HG03139 (cell line): ENCODE results near the gene GRK4.
A peak's percentile ranks its signal among the peaks of the same experiment; 100 is the strongest.
"Not testable (repeated sequence)": the region's sequence is repeated elsewhere in the genome, so short reads cannot be mapped to it uniquely, and the experiment has no call there.

Experiments
- ATAC-seq: cut with Tn5 transposase; IDR thresholded peaks from one replicate; pipeline ENCODE4 v1.9.1; 2021; ENCODE audit not compliant: unreplicated experiment

GRK4 gene

GRCh38 chr4:2963175-2963965 lies at the start of gene GRK4, which contains the start of gene NOP14:
Gene GRK4, plus strand, starts transcription at chr4:2963571. Its CDS starts 500 bp downstream, at chr4:2964071.
Gene NOP14, minus strand, starts transcription at chr4:2963406. Its CDS starts 87 bp downstream, at chr4:2963319.
- peak; percentile 90 for ATAC-seq

- no peak for ATAC-seq
Observed at GRCh38 chr4:2914256-2915126, 48.9 kb upstream of the GRK4 start.

- no peak for ATAC-seq
Observed at GRCh38 chr4:2915789-2916188, 47.6 kb upstream of the GRK4 start.

- not testable (repeated sequence) for ATAC-seq
Observed at GRCh38 chr4:2916696-2917095, 46.7 kb upstream of the GRK4 start.

GRCh38 chr4:2918300-2918699 lies 45.1 kb upstream of the GRK4 start:
- not testable (repeated sequence) for ATAC-seq

GRCh38 chr4:2918714-2919113 lies 44.7 kb upstream of the GRK4 start:
- ATAC-seq: not testable (repeated sequence)

- ATAC-seq: not testable (repeated sequence)
Observed at GRCh38 chr4:2922453-2923101, 40.8 kb upstream of the GRK4 start.

GRCh38 chr4:2923141-2923551 lies 40.2 kb upstream of the GRK4 start:
- no peak for ATAC-seq

GRCh38 chr4:2923668-2924173 lies 39.6 kb upstream of the GRK4 start:
- no peak for ATAC-seq

- ATAC-seq: no peak
Observed at GRCh38 chr4:2924286-2924685, 39.1 kb upstream of the GRK4 start.

- no peak for ATAC-seq
Observed at GRCh38 chr4:2924765-2925301, 38.5 kb upstream of the GRK4 start.

GRCh38 chr4:2925496-2925895 lies 37.9 kb upstream of the GRK4 start:
- no peak for ATAC-seq

GRCh38 chr4:2925931-2926860 lies 37.2 kb upstream of the GRK4 start:
- ATAC-seq: no peak

GRCh38 chr4:2927016-2927695 lies 36.2 kb upstream of the GRK4 start:
- no peak for ATAC-seq

GRCh38 chr4:2927696-2928075 lies 35.7 kb upstream of the GRK4 start:
- ATAC-seq: no peak

GRCh38 chr4:2928242-2929176 lies 34.9 kb upstream of the GRK4 start:
- no peak for ATAC-seq

GRCh38 chr4:2929469-2929868 lies 33.9 kb upstream of the GRK4 start:
- ATAC-seq: no peak

- ATAC-seq: no peak
Observed at GRCh38 chr4:2930135-2930757, 33.1 kb upstream of the GRK4 start.
